Left lung (tissue), 10 donors: ENCODE data around the gene ACAT2. TPM values are rescaled to one million over a fixed set of nuclear protein-coding genes. Genes with fewer than 3 reads are reported as not detected.

ENCODE experiments used
- ATAC-seq: fragments of 200-7000 bp; cut with Tn5 transposase; one replicate; pipeline ENCODE4 v1.9.1; 2020; ENCODE audit warnings: moderate library complexity
- DNase-seq, 4 donors: peaks; one replicate each; pipeline ENCODE4 v3.0.0-alpha.2; 2013 to 2020
- H3K27ac ChIP-seq, 2 donors: fragments of 200-600 bp; sonication (generic) in 1 of 2; one replicate each; pipeline versions ENCODE4 v1.5.0 to v1.8.0; 2020 to 2021
- H3K27me3 ChIP-seq, 2 donors: fragments of 200-600 bp; sonication (generic) in 1 of 2; one replicate each; pipeline versions ENCODE4 v1.5.0 to v1.8.0; 2020 to 2021
- H3K36me3 ChIP-seq, 2 donors: fragments of 200-600 bp; sonication (generic) in 1 of 2; one replicate each; pipeline versions ENCODE4 v1.5.0 to v1.8.0; 2020 to 2021
- H3K4me1 ChIP-seq, 2 donors: fragments of 200-600 bp; one replicate each; pipeline ENCODE4 v1.8.0; 2021
- H3K4me3 ChIP-seq, 2 donors: fragments of 200-600 bp; sonication (generic) in 1 of 2; one replicate each; pipeline versions ENCODE4 v1.5.0 to v1.8.0; 2020 to 2021; ENCODE audit warnings: mild to moderate bottlenecking in 1 of 2
- H3K9me3 ChIP-seq, 2 donors: fragments of 200-600 bp; sonication (generic) in 1 of 2; one replicate each; pipeline versions ENCODE4 v1.5.0 to v1.8.0; 2020 to 2021
- CTCF ChIP-seq, 2 donors: fragments of 200-600 bp; sonication (generic) in 1 of 2; IDR thresholded peaks; one replicate each; pipeline versions ENCODE4 v1.5.0 to v1.8.0; 2021; ENCODE audit warnings: antibody characterized with exemption in 2 of 2
- intact Hi-C, 2 donors: fragments of 100-400 bp; cut with DNase I; formaldehyde crosslinking; loops; one replicate each; pipeline versions ENCODE4 v1.11.2 to v1.14.2; 2022
- polyA plus RNA-seq, 6 donors: library from polyadenylated mRNA; unstranded; fragments of 120-200 nt; gene quantifications; one replicate each; pipeline ENCODE4 v1.2.1, GENCODE V29; 2013; ENCODE audit not compliant: insufficient read length in 6 of 6
- total RNA-seq, 2 donors: library from RNA; stranded (reverse); fragmentation: NEBNext Ultra II Directional; extraction: Animal tissue kit (Norgen Biotek cat#: 25700); gene quantifications; one replicate each; pipeline ENCODE4 v1.2.1, GENCODE V29; 2021
- donor health status: DM: no; HTN: yes; CAD: no.
- donor health status: DM: no; HTN: no; CAD: no.

Gene ACAT2
- total and polyA plus RNA-seq, 8 donors: 25.2 to 116 (median 30.9) TPM

- no peak for TF ChIP-seq CTCF (IDR thresholded peaks at IDR 0.05)
- Histone ChIP-seq H3K4me3 (no peak overlapping the region), H3K9me3 (no peaks in the 10 kb centered on the region), H3K27ac (no peak overlapping the region), H3K4me1 (peaks cover 6 to 27% of the 10 kb centered on the region in 2 donors), H3K36me3 (peaks cover 0 to 68% of the 10 kb centered on the region in 2 donors), H3K27me3 (no peaks in the 10 kb centered on the region)
- ATAC-seq: no peak
- intact Hi-C loops: no loop called here
- DNase-seq: no peak
Observed at GRCh38 chr6:159758031-159759001, 3.5 kb upstream of the ACAT2 start.

- DNase-seq: no peak
- Histone ChIP-seq H3K27me3 (no peaks in the 10 kb centered on the region), H3K27ac (peak overlapping the region in 1 of 2 donors; percentile 95), H3K4me3 (no peak overlapping the region), H3K9me3 (no peaks in the 10 kb centered on the region), H3K4me1 (peaks cover 6 to 35% of the 10 kb centered on the region in 2 donors), H3K36me3 (peaks cover 0 to 68% of the 10 kb centered on the region in 2 donors)
- intact Hi-C loops: no loop called here
- no peak for ATAC-seq
- TF ChIP-seq CTCF (IDR thresholded peaks at IDR 0.05): no peak
Observed at GRCh38 chr6:159759645-159760044, 2.2 kb upstream of the ACAT2 start.

GRCh38 chr6:159760602-159761057, 1.2 kb upstream of the ACAT2 start:
- H3K27me3 ChIP-seq: no peaks in the 10 kb centered on the region
- TF ChIP-seq CTCF (IDR thresholded peaks at IDR 0.05): no peak
- H3K36me3 ChIP-seq: peaks cover 0 to 68% of the 10 kb centered on the region in 2 donors
- no peaks in the 10 kb centered on the region for H3K9me3 ChIP-seq
- H3K27ac ChIP-seq: peak overlapping the region; percentile 95 to 96
- ATAC-seq (no peak), DNase-seq (no peak)
- H3K4me1 ChIP-seq: peaks cover 6 to 40% of the 10 kb centered on the region in 2 donors
- peak overlapping the region in 1 of 2 donors; percentile 90 for H3K4me3 ChIP-seq
- intact Hi-C loops: no loop called here

DNA sequence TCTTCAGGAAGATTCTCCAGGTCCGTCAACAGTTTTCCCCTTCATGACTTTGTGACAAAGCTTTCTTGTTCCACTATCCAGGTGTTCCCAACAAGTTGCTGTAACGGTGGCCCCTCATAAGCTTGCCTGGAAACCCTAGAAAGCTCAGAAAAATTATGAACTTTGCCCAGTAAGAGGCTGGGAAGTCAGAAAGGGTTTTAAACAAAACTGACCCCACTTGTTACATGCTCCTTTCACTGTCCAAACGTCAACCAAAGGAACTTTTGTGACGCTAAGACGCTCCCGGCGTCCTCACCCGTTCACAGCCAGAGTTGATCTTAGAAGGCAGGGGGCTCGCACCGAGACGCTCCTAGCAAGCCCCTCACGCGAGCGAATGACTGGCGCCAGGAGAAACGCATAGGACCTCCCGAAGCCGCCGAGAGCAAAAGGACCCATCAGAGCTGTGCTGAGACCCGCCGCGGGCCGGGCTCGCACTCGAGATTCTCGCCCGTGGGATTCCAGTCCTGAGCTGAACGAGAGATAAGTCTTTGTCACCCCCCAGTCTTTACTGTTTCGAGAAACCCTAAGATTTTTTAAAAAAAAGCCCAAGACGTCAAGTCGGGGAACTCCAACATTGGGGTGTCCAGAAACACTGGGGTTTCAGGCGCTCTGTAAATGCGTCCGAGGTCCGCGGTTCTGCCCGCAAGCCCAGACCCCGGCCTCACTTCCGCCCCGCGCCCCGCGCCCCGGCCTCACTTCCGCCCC, 544 bp upstream of the ACAT2 start:
- no peaks in the 10 kb centered on the region for H3K9me3 ChIP-seq
- ATAC-seq: no peak
- H3K27me3 ChIP-seq: no peaks in the 10 kb centered on the region
- intact Hi-C loops: no loop called here
- TF ChIP-seq CTCF (IDR thresholded peaks at IDR 0.05): no peak
- peak overlapping the region; percentile 87 to 90 for H3K4me3 ChIP-seq
- H3K36me3 ChIP-seq: peaks cover 0 to 65% of the 10 kb centered on the region in 2 donors
- DNase-seq: peak in 2 of 4 donors; percentile 35 to 77
- peak overlapping the region; percentile 95 to 96 for H3K27ac ChIP-seq
- H3K4me1 ChIP-seq: peaks cover 6 to 40% of the 10 kb centered on the region in 2 donors
